Central memory CD8-positive, alpha-beta T cell (primary cell): ENCODE data around the gene ELFN2.

Experiments
- ATAC-seq: fragments of 150-1000 bp; cut with Tn5 transposase; replicated peaks from 2 replicates; pipeline ENCODE4 v1.10.0; 2022; ENCODE audit warnings: mild to moderate bottlenecking, moderate FRiP score, moderate number of reproducible peaks; ENCODE audit not compliant: poor library complexity, severe bottlenecking; ENCODE audit errors: extremely low read depth
- DNase-seq, 2 donors: peaks; one replicate each; pipeline ENCODE4 v3.0.0; 2021; ENCODE audit warnings: low spot score in 2 of 2
- H3K27ac Mint-ChIP-seq: one replicate; pipeline ENCODE4 v1.8.0; 2022; ENCODE audit warnings: low read depth, mild to moderate bottlenecking, moderate library complexity, mixed read lengths
- H3K27me3 Mint-ChIP-seq: one replicate; pipeline ENCODE4 v1.8.0; 2022; ENCODE audit warnings: mixed read lengths
- H3K36me3 Mint-ChIP-seq: one replicate; pipeline ENCODE4 v1.8.0; 2022; ENCODE audit warnings: mild to moderate bottlenecking, moderate library complexity, mixed read lengths; ENCODE audit not compliant: insufficient read depth
- H3K4me1 Mint-ChIP-seq: one replicate; pipeline ENCODE4 v1.8.0; 2022; ENCODE audit warnings: mixed read lengths
- H3K4me3 Mint-ChIP-seq: one replicate; pipeline ENCODE4 v1.8.0; 2022; ENCODE audit warnings: mild to moderate bottlenecking, moderate library complexity, mixed read lengths
- H3K9me3 Mint-ChIP-seq: one replicate; pipeline ENCODE4 v1.8.0; 2022; ENCODE audit warnings: mixed read lengths

ELFN2 gene

DNA sequence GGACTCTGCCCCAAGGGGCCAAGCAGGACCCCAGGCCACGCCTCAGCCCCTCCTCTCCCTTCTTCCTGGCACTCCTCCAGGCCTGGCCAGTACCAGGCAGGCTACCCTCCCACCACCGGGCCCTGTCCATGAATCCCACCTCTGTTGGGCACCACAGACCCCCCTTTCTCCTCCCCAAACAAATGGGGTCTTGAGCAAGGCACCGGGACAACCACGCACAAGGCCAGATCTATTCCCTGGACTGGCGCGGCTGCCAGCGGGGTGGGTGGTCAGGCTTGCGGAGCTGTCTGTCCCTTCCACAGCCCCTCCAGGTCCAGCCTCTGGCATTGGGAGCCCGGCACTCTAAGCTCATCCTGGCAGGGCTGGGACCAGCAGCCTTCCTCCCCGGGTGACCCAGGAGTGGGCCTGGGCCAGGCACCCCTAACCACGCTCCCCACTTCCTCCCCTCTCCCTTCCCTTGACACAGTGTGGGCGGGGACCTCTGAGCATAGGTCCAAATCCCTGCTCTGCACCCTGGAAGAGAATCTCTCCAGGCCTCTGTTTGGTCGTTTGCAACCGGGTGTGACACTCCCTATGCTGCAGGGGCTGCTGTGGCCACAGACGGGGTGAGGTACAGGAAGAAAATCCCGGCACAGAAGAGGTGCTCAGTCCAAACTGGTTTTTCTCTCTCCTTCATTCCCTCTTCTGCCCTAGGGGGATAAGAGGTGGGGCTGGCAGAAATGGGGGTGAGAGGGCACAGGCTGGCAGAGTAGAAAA is 14.6 kb downstream of the ELFN2 start:
- Mint-ChIP-seq H3K27ac (no peak overlapping the region), H3K9me3 (no peaks in the 10 kb centered on the region), H3K4me3 (no peak overlapping the region), H3K4me1 (peaks cover 27% of the 10 kb centered on the region), H3K27me3 (peaks cover 83% of the 10 kb centered on the region), H3K36me3 (peaks cover 5% of the 10 kb centered on the region)
- no peak for ATAC-seq
- no peak for DNase-seq

DNA sequence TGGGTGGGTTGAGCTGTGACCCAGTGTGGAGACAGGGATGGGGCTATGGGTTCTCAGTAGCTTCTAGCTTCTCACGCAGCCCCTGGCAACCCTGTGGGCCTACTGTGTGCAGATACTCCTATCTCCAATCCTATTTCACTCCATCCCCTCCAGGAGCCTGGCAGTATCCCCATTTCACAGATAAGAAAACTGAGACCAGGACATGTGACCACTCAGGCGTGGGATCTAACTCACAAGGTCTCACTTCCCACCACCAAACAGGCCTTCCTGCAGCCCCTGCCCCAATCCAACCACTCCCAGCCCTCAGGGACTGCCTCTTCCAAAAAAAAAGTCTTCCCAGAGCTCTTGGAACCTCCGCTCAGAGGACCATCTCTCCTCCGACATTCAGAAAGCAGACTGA is 15.6 kb downstream of the ELFN2 start:
- peaks cover 76% of the 10 kb centered on the region for H3K27me3 Mint-ChIP-seq
- peaks cover 21% of the 10 kb centered on the region for H3K4me1 Mint-ChIP-seq
- peaks cover 3% of the 10 kb centered on the region for H3K36me3 Mint-ChIP-seq
- no peak overlapping the region for H3K27ac Mint-ChIP-seq
- ATAC-seq (no peak), DNase-seq (no peak)
- no peaks in the 10 kb centered on the region for H3K9me3 Mint-ChIP-seq
- H3K4me3 Mint-ChIP-seq = no peak overlapping the region

DNA sequence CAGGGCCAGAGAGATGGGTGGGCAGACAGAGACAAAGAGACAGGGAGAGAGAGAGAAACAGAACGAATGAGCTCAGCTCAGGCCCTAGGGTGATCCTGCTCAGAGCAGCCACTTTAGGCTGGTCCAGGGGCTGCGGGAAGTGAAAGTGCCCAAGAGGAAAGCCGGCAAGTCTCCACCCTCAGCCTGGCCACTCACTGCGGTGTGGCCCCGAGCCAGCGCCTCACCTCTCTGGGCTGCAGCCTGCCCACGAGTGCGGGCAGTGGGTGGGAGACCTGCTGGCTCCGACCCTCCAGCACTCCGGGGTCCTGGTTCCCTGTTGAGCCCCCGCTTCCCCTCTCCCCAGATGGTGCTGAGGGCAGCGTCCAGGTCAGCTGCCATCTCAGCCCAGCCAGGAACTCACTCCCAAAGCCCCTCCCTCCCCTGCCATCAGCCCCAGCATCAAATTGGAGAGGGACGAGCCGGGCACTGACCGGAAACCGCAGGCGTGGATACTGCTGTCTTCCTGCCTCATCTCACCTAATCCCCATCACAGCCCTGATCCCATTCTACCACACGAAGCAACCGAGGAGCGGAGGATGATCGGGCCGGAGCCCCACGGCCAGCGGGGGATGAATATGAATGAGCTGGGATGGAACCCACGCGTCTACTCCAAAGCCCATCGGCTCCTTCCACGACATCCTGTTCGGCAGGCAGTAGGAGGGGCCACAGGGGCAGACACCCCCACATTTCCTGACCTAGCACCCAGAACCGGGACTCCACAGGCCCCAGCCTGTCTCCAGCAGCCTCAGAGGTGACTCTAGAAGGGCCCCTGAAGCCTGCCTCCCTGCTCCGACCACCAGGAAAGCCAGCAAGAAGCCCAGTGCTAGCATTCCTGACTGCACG is 16.9 kb downstream of the ELFN2 start:
- Mint-ChIP-seq H3K36me3 (peaks cover 2% of the 10 kb centered on the region), H3K4me3 (no peak overlapping the region), H3K4me1 (peaks cover 12% of the 10 kb centered on the region), H3K9me3 (no peaks in the 10 kb centered on the region), H3K27ac (no peak overlapping the region), H3K27me3 (peaks cover 70% of the 10 kb centered on the region)
- ATAC-seq = no peak
- no peak for DNase-seq

DNA sequence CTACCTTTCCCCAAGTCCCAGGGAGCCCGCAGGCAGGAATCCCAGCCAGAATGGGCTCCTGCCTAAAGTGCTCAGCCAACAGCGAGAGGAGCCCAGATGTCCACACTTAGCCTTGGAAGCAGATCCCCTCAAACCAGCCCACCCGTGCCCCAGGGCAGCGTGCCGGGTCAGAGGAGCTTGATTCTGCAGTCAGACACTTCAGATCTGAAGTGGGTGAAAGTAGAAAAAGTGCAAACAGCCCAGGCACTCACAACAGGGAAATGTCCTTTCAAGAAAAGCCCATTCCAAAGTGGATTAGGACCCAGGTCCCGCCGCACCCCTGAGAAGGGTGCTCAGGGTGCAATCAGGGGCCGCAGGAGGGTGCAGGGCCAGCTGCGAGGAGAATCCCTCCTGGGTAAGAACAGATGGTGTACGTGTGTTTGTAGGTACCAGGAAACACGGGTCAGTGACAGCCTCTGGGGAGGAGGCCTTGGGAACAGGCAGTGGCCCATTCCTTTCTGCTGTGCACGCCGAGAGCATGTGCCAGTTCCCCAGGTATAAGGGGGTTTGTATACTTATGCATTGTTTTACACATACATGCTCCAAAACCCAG is 17.7 kb downstream of the ELFN2 start:
- Mint-ChIP-seq H3K9me3 (no peaks in the 10 kb centered on the region), H3K4me3 (no peak overlapping the region), H3K27ac (no peak overlapping the region), H3K27me3 (peaks cover 61% of the 10 kb centered on the region), H3K36me3 (peaks cover 2% of the 10 kb centered on the region), H3K4me1 (peaks cover 12% of the 10 kb centered on the region)
- no peak for DNase-seq
- ATAC-seq = no peak

DNA sequence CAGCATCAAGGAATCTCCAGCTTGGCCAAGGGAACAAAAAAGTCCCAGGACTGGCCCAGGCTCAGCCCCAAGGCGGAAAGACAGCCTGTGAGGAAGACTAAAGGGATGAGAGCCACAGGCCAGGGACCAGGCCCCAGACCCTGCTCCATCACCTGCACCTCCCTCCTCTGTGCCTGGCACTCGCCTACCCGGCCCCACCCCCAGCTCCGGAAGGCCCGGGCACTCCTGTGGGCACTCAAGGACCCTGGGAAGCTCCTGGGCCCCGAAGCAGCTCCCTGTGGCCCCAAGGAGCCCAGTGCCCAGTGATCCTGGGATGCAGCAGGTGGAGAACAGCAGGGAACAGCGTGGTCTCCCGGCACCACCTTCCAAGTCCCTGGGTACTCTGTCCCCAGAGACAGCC is 18.2 kb downstream of the ELFN2 start:
- H3K27ac Mint-ChIP-seq = no peak overlapping the region
- peaks cover 2% of the 10 kb centered on the region for H3K36me3 Mint-ChIP-seq
- no peaks in the 10 kb centered on the region for H3K9me3 Mint-ChIP-seq
- no peak for ATAC-seq
- no peak overlapping the region for H3K4me3 Mint-ChIP-seq
- peaks cover 12% of the 10 kb centered on the region for H3K4me1 Mint-ChIP-seq
- H3K27me3 Mint-ChIP-seq = peaks cover 61% of the 10 kb centered on the region
- DNase-seq = no peak

DNA sequence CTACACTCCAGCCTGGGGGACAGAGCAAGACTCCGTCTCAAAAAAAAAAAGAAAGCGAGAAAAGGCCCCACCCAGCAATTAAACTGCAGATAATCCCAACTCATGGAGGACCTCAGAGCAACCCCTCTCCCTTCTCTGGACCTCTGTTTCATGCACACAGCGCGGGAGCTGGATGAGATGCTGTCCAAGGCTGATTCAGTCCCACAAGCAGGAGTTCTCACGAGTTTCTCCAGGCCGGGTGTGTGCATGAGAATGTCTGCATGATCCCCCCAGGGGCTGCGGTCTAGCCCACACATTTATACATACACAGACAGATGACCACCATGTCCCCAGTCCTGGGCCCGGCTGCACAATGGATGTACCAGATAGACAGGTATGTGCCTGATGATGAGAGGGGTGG is 19.4 kb downstream of the ELFN2 start:
- Mint-ChIP-seq H3K36me3 (no peaks in the 10 kb centered on the region), H3K27me3 (peaks cover 56% of the 10 kb centered on the region), H3K4me1 (peaks cover 9% of the 10 kb centered on the region), H3K9me3 (no peaks in the 10 kb centered on the region), H3K27ac (no peak overlapping the region), H3K4me3 (no peak overlapping the region)
- DNase-seq (no peak), ATAC-seq (no peak)

DNA sequence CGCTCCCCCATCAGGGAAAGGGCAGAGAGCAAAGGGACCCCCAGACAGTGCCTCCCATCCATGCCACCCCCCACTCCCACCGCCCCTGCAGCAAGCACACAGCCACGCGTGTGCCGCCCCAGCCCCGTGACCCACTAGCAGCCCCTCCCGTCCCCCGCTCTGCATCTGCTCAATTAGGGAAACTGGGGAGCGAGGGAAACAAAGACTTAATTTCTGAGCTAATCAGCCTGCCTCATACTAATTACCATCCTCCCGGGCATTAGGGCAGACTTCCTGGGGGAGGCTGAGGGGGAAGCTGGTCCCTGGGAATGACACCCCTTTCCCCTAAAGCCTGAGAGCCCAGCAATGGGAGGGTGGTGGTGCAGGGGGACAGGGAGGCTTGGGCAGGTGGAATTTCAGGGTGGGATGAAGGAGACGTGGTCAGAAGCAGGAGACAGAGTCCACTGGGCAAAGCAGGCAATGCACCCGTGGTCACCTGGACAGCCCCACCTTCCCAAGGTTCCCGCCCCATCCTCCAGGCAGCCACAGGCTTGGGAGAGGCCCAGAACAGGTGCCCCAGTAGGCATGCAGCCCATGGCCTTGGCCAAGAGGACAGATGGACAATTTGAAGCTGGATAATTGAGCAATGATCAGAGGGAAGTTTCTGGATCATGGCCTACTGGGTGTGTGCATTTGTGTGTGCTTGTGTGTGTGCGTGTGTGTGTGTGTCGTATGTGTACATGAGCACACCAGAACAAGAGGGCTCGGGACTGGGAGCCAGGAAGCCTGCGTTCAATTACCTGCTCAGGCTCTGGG is 20.6 kb downstream of the ELFN2 start:
- H3K4me1 Mint-ChIP-seq = peaks cover 5% of the 10 kb centered on the region
- no peaks in the 10 kb centered on the region for H3K36me3 Mint-ChIP-seq
- H3K4me3 Mint-ChIP-seq = no peak overlapping the region
- no peak for ATAC-seq
- peaks cover 46% of the 10 kb centered on the region for H3K27me3 Mint-ChIP-seq
- H3K9me3 Mint-ChIP-seq = no peaks in the 10 kb centered on the region
- no peak for DNase-seq
- no peak overlapping the region for H3K27ac Mint-ChIP-seq

DNA sequence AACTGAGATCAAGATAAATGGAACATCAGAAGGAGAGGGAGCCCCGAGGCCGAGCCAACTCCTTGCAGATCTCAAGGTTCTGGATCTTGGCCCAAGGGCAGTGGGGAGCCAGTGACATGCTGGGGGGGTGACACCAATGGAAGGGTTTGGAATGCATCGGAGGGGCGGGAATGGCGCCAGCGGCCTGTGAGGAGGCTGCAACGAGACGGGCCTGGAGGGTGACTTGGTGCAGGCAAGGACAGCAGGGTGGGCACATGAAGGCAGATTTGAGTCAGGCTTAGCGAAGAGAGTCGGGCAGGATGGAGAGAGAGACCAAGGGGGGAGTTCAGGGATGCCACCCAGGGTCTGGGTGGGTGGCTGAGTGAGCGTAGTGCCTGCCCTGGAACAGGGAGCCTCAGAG is 23.2 kb downstream of the ELFN2 start:
- Mint-ChIP-seq H3K36me3 (peaks cover 2% of the 10 kb centered on the region), H3K4me3 (no peak overlapping the region), H3K9me3 (no peaks in the 10 kb centered on the region)

DNA sequence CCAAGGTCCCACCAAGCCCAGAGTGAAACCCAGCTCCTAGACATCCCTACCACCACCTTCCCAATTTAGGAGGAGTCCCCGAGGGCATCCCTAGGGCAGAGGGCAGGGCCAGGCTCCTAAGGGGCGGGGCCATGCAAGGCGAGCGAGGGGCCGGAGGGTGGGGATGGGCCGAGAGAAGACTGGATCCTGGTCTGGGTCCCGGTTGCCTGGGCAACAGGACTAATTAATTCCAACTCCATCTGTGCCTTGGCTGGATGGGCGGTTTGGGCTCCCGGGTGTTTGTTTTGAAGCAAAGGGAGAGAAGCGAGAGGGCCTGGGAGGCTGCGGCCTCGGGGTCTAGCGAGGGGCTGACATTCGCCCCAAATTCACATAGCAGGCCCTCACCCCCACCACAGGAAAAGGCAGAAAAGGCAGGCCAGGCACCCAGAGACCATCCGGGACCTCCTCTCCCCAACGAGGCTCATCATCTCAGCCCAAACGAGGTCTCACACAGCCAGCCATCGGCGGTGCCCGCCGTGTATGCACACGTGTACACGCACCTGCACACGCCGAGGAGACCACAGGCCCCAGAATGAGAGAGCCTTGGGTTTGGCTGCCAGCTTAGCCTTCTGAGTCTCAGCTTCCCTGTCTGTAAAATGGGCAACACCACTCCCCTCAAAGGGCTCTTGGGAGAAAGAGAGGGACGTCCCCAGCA is 23.9 kb downstream of the ELFN2 start:
- H3K9me3 Mint-ChIP-seq = no peaks in the 10 kb centered on the region
- DNase-seq = no peak
- no peaks in the 10 kb centered on the region for H3K4me1 Mint-ChIP-seq
- no peak overlapping the region for H3K4me3 Mint-ChIP-seq
- no peak overlapping the region for H3K27ac Mint-ChIP-seq
- no peak for ATAC-seq
- peaks cover 2% of the 10 kb centered on the region for H3K36me3 Mint-ChIP-seq
- peaks cover 38% of the 10 kb centered on the region for H3K27me3 Mint-ChIP-seq

More for the DNA sequence above, 23.2 kb downstream of the ELFN2 start:
- ATAC-seq (no peak), DNase-seq (no peak)
- Mint-ChIP-seq H3K4me1 (no peaks in the 10 kb centered on the region), H3K27me3 (peaks cover 31% of the 10 kb centered on the region), H3K27ac (no peak overlapping the region)

DNA sequence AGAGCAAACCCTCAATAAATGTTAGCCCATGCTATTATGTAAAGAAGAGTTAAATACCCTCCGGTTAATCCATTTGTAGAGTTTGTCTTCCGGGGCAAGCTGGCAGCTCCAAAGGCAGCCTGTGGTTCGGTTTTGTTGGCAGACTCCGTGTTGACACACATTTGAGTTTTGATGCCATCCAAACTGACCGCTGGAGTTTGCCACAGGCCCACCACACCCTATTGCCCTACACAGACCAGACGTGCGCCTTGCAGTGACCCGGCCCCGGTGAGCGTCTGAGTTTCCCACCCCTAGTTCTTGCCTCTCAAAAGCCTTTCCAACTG is 25.1 kb downstream of the ELFN2 start:
- DNase-seq = no peak
- Mint-ChIP-seq H3K27ac (peak overlapping the region; percentile 6), H3K36me3 (peaks cover 2% of the 10 kb centered on the region), H3K27me3 (peaks cover 48% of the 10 kb centered on the region), H3K4me3 (no peak overlapping the region), H3K4me1 (peaks cover 1% of the 10 kb centered on the region), H3K9me3 (no peaks in the 10 kb centered on the region)
- ATAC-seq = no peak

DNA sequence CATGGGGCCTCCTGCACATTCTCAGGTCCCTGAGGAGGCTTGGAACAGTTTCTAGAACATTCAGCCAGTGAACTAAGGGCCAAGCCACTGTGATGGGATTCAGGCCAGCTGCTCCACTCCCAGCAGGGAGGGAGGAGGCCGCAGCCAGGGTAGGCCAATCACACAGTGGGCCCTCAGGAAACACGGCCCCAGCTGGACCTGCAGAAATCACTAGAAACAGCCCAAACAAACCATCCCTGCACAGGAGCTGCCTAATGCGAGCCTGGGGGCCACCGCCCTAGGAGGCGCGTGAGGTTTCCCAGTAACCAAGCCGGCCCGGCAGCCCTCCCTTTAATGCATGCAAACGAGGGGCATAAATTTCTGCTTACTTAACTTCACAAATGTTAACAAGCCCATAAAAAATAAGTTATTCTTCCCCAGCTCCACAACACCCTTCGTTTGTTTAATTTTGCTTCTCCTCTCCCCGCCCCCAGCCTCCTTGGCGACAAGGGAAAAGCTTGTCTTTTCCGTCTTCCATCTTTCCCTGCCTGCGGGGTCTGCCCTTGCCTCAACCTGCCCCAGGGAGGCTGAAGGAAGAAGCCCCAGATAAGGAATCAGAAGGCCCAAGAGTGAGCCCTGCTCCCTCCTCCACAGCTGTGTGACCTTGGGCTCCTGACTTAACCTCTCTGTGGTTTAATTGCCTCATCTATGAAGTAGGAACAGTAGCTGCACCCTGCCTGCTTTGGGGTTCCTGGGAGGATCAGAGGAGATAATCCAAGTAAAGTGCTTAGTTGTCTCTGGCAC is 25.7 kb downstream of the ELFN2 start:
- H3K4me1 Mint-ChIP-seq = peaks cover 7% of the 10 kb centered on the region
- no peaks in the 10 kb centered on the region for H3K9me3 Mint-ChIP-seq
- H3K36me3 Mint-ChIP-seq = peaks cover 2% of the 10 kb centered on the region
- H3K27me3 Mint-ChIP-seq = peaks cover 50% of the 10 kb centered on the region
- DNase-seq (no peak), ATAC-seq (no peak)
- peak overlapping the region; percentile 6 for H3K27ac Mint-ChIP-seq
- H3K4me3 Mint-ChIP-seq = no peak overlapping the region
